GM21447 (cell line): ENCODE measurements around the gene EMX1.

Experiments used
- ATAC-seq: cut with Tn5 transposase; IDR thresholded peaks from one replicate; pipeline ENCODE4 v1.9.1; 2021; ENCODE audit not compliant: unreplicated experiment

EMX1 gene

GRCh38 chr2:72956050-72956395 lies 38.7 kb downstream of the EMX1 start:
- no peak for ATAC-seq

DNA sequence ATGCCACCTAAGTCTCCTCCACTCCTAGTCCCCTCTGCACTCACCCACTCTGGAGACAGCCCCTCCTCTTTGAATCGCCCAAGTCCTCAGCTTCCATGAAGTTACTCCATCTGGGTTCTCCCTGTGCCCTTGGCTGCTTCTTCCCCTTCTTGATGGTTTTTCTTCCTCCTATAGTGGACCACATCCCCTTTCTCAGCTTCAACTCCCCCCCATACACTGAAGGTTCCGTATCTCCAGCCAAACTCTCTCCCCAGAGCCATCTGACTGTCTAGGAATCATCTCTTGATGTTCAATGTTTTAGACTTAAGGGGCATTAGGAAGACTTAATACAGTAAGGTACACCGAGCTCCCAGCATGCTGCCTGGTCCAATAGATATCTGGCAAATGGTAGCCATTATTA lies 39.6 kb downstream of the EMX1 start:
- ATAC-seq = no peak

- no peak for ATAC-seq
Measured at GRCh38 chr2:72958542-72959385, 41.4 kb downstream of the EMX1 start.

- no peak for ATAC-seq
Measured at GRCh38 chr2:72959554-72959953, 42.2 kb downstream of the EMX1 start.

GRCh38 chr2:72959995-72960981 lies 43.0 kb downstream of the EMX1 start:
- ATAC-seq = no peak

GRCh38 chr2:72961036-72961720 lies 43.9 kb downstream of the EMX1 start:
- ATAC-seq = no peak

DNA sequence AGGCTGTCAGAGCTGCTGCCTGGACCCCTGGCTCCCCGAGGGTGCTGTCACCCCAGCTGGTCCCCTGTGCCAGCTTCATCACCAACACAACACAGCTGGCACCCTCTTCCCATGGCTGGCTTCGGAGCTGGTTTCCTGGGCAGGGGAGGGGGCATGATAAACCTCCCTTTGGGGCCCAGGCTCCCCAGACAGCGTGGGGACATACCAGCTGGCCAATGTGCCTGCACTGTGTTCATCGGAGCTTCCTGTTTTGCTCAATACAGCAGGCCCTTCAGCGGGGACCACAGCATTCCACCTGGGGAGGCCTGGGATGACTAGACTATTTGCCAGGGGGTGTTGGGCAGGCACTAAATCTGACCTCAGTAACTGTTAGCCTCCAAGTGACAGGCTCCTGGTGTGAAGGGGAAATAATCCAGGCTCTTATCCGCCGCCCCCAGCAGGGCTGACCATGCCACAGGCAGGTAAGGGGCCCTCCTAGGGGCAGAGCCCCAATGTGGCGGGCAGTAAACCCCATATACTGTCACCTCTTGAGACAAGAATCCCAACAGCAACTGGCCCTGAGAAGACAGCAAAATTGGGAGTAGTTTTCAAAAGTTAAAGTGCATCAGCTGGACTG lies 44.6 kb downstream of the EMX1 start:
- no peak for ATAC-seq

DNA sequence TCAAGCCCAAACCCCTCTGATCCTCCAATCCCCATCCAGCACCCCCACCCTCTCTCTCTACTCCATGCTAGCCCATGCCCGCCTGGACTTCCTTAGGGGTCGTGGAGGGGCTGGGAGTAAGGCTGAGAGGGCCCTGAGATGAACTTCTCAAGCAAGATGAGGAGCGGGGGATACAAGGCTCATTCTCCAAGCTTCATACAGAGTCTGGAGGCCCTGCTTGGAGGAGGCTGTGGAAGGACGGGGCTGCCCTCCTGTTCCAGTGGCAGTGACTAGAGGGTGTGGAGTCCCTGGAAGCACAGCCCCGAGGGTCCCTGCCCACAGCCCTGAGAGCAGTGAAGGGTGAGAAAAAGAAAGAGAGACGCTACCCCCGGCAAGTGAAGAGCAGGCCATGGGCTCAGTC lies 45.6 kb downstream of the EMX1 start:
- no peak for ATAC-seq

DNA sequence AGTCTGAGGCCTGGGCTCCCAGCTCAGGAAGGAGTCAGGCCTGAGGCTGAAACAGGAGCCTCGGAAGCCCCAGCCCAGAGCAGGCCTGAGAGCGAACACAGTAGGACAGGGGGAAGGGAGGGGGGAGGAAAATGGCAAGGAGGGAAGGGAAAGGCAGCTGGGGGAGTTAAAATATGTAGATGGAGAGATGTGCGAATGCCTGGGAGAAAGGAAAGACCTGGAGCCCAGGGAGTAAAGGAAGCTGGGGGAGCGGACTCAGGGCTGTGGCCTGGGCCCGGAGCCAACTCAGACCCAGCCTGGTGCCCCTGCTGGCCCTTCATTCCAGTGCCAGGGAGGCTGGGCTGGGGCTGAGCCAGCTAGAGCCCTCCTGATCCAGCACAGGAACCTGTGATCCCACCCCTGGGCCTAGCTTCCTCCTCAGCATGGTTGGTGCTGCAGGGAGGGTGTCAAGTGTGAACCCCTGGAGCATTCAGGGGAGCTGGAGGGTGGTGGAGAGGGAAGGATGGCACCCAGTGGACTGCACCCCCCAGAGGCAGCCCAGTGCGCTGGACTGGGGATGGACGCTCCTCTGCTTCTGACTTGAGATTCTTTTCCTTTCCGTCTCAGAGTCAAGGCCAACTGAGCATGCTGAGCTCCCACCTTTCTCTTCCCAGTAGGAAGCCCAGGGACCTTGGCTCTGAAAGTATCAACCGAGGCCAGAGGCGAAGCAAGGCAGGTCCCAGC lies 46.3 kb downstream of the EMX1 start:
- no peak for ATAC-seq

- ATAC-seq = no peak
Measured at GRCh38 chr2:72964146-72964525, 46.8 kb downstream of the EMX1 start.

GRCh38 chr2:72965016-72965415 lies 47.7 kb downstream of the EMX1 start:
- ATAC-seq = no peak

- no peak for ATAC-seq
Measured at GRCh38 chr2:72965770-72966450, 48.6 kb downstream of the EMX1 start.

- no peak for ATAC-seq
Measured at GRCh38 chr2:72968286-72968685, 51.0 kb downstream of the EMX1 start.

GRCh38 chr2:72969706-72970105 lies 52.4 kb downstream of the EMX1 start:
- no peak for ATAC-seq

- ATAC-seq = no peak
Measured at GRCh38 chr2:72971036-72971435, 53.7 kb downstream of the EMX1 start.

DNA sequence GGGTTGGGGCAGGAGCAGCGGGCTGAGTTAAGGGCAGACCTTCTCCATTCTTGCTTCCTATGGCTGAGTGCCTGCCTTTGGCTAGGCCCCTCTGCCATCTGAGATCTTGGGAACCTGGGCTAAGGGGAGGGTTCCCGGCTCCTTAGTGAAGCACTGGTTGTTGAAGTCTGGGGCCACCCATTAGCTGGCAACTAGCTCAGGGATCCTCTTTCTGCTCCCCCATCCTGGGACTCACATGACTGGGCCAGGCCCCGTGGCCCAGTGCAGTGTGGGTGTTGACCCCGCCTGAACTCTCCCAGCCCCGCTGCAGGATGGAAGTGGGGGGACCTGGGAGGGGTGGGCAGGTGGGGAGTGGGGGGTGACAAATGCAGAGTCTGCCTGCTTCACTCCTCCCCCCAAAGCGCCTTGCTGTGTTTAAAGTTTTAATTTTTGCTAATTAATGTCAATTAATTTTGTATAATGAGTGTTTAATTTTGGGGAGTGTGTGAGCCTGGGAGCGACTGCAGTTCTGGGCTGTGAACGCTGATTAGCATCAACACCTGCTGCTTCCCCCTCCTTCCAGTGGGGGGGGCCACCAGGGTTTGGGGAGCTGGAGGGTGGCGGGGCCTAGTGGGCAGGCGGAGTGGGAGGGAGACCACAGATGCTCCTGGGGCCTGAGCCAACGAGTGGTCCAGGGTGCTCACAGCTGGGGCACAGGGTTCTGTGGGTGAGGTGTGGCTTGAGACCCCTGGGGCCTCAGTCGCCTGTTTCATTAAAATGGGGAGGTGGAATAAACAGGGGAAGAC lies 55.2 kb downstream of the EMX1 start:
- no peak for ATAC-seq

GRCh38 chr2:72973137-72973535 lies 55.8 kb downstream of the EMX1 start:
- ATAC-seq = no peak

GRCh38 chr2:72973566-72974435 lies 56.5 kb downstream of the EMX1 start:
- ATAC-seq = peak; percentile 87
